HG03565 (cell line): Measurements from ENCODE around the gene NUDT14.

Experiments
- ATAC-seq: cut with Tn5 transposase; IDR thresholded peaks from one replicate; pipeline ENCODE4 v1.9.1; 2021; ENCODE audit warnings: mild to moderate bottlenecking, moderate library complexity; ENCODE audit not compliant: unreplicated experiment

The NUDT14 gene

GRCh38 chr14:105138021-105138541 is 43.0 kb downstream of the NUDT14 start:
- ATAC-seq: no peak

GRCh38 chr14:105137481-105138020 is 43.6 kb downstream of the NUDT14 start:
- no peak for ATAC-seq

GRCh38 chr14:105136401-105137322 is 44.5 kb downstream of the NUDT14 start:
- ATAC-seq: no peak

GRCh38 chr14:105135700-105136395 is 45.3 kb downstream of the NUDT14 start:
- ATAC-seq: no peak

GRCh38 chr14:105132921-105133654 is 48.0 kb downstream of the NUDT14 start:
- no peak for ATAC-seq

GRCh38 chr14:105131241-105131640 is 49.9 kb downstream of the NUDT14 start:
- no peak for ATAC-seq

- ATAC-seq: no peak
Measured at GRCh38 chr14:105128059-105128458, 53.1 kb downstream of the NUDT14 start.

- ATAC-seq: no peak
Measured at GRCh38 chr14:105126981-105127329, 54.2 kb downstream of the NUDT14 start.

GRCh38 chr14:105126126-105126980 is 54.8 kb downstream of the NUDT14 start:
- no peak for ATAC-seq

GRCh38 chr14:105124823-105125222 is 56.3 kb downstream of the NUDT14 start:
- no peak for ATAC-seq

- ATAC-seq: no peak
Measured at GRCh38 chr14:105123981-105124765, 56.9 kb downstream of the NUDT14 start.

- ATAC-seq: no peak
Measured at GRCh38 chr14:105123064-105123665, 57.9 kb downstream of the NUDT14 start.
